ENCODE results near the gene C16orf86.

- TF ChIP-seq POLR2A (IDR thresholded peaks at IDR 0.05), result no peak
- TF ChIP-seq, protein P1, sequence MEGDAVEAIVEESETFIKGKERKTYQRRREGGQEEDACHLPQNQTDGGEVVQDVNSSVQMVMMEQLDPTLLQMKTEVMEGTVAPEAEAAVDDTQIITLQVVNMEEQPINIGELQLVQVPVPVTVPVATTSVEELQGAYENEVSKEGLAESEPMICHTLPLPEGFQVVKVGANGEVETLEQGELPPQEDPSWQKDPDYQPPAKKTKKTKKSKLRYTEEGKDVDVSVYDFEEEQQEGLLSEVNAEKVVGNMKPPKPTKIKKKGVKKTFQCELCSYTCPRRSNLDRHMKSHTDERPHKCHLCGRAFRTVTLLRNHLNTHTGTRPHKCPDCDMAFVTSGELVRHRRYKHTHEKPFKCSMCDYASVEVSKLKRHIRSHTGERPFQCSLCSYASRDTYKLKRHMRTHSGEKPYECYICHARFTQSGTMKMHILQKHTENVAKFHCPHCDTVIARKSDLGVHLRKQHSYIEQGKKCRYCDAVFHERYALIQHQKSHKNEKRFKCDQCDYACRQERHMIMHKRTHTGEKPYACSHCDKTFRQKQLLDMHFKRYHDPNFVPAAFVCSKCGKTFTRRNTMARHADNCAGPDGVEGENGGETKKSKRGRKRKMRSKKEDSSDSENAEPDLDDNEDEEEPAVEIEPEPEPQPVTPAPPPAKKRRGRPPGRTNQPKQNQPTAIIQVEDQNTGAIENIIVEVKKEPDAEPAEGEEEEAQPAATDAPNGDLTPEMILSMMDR (IDR thresholded peaks at IDR 0.05), result no peak
Measured at GRCh38 chr16:67679935-67680897, 13.6 kb downstream of the C16orf86 start.

All from adrenal gland (tissue), 5 donors.